GM18505 (cell line): Measurements from ENCODE around the gene NME9.
"Not testable (repeated sequence)": the region's sequence is repeated elsewhere in the genome, so short reads cannot be mapped to it uniquely, and the experiment has no call there.

Experiments used
- ATAC-seq: cut with Tn5 transposase; IDR thresholded peaks from one replicate; pipeline ENCODE4 v1.9.1; 2021; ENCODE audit not compliant: unreplicated experiment
- POLR2A ChIP-seq: IDR thresholded peaks from 4 replicates; pipeline ENCODE4 v1.6.1; 2011; ENCODE audit warnings: borderline replicate concordance; ENCODE audit not compliant: insufficient read depth, insufficient read length; ENCODE audit errors: extremely low read depth

NME9 gene, protein sequence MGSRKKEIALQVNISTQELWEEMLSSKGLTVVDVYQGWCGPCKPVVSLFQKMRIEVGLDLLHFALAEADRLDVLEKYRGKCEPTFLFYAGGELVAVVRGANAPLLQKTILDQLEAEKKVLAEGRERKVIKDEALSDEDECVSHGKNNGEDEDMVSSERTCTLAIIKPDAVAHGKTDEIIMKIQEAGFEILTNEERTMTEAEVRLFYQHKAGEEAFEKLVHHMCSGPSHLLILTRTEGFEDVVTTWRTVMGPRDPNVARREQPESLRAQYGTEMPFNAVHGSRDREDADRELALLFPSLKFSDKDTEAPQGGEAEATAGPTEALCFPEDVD

DNA sequence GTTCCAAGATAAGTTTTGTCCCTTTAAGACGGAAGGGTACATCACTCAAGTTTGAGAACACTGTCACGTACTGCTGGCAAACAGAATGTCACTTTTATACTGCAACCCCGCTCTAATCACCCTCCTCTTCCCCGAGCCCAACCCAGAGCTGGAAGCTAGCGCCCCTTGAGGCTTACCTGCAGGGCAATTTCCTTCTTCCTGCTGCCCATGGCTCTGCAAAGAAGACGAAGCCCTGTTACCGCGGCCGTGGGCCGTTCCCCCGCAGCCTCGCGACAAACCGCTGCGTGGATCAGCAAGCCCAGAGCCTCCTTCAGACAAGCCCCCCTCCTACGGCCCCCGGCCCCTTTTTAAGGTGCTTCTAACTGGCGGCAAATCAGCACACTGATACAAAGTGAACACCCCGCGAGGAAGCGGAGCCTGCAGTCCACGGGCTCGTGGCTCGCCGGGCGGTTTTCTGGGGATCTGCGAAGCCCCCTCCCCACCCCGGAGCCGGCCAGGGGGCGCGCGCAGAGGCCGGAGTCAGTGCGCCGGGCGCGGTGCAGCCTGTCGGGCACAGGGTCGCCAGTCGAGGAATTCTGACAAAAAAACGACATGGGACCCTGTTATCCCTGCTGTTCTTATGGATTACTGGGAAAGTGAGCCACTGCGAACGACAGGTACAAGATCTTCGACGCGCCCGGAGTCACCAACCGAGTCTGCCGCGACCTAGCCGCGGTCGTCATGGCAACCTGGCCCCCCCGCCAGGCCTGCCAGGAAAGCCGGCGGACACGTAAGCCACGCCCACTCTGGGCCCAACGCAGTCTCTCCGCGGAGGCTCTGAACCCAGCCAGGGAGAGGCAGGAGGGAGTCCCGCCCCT lies at the start of gene NME9:
NME9 (minus strand) TSS at position 725 of the 857 bp plus-strand sequence; CDS start at position 209, 516 bp downstream.
- peak; percentile 67 for ATAC-seq
- no peak for TF ChIP-seq POLR2A

DNA sequence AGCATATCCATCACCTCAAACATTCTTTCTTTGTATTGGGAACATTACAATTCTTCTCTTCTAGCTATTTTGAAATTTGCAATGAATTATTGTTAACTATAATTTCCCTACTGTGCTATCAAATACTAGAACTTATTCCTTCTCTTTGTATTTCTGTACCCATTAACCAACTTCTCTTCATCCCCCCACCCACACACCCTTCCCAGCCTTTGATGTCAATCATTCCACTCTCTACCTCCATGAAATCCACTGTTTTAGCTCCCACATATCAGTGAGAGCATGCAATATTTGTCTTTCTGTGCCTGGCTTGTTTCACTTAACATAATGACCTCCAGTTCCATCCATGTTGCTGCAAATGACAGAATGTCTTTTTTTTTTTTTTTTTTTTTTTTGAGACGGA lies 49.3 kb upstream of the NME9 start:
- no peak for ATAC-seq
- TF ChIP-seq POLR2A, result no peak

DNA sequence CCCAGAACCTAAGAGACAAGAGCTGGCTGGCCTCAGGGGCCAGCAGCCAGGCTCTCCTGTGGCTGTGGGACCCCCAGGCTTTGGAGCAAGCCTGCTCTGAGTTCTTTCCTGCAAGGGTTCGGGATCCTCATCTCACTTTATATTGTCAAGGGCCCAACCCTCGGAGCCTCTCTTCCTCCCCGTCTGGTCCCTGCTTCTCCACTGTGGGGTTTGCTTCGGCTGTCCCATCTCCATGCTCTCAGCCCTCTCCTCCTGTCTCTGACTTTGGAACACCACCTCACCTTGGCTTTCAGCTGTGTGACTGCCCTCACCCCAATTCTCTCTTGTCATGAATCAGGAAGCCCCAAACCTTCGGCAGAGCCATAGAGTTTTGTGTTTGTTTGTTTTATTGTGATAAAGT lies 48.7 kb upstream of the NME9 start:
- ATAC-seq, result no peak

DNA sequence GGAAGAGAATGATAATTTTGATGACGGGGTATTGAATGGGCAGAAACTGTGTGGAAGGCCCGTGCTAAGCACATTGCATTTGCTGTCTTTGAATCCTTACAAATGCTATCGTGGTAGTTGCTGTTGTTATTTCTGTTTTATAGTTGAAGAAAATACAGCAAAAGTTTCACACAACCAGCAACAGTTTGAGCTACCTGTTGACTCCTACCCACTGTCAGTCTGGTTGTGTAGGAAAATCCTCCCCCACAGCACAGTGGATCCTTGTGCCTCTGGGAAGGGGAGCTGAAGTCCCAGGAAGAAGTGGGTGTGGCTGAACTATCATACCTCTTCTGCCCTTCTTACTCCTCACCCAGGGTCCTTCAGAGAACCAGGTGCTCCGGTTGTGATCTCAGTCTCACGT lies 48.2 kb upstream of the NME9 start:
- no peak for TF ChIP-seq POLR2A
- no peak for ATAC-seq

More for the DNA sequence above, 48.7 kb upstream of the NME9 start:
- no peak for TF ChIP-seq POLR2A

DNA sequence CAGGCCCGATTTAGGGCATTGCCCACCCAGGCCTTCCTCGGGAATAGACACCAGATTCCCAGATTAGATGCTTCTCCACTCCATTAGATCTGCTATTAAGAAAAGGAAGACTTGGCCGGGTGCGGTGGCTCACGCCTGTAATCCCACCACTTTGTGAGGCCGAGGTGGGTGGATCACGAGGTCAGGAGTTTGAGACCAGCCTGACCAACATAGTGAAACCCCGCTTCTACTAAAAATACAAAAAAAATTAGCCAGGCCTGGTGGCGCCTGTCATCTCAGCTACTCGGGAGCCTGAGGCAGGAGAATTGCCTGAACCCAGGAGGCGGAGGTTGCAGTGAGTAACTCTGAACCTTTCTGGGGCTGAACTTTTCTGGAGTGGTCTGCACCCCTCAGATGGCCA lies 47.6 kb upstream of the NME9 start:
- ATAC-seq, result not testable (repeated sequence)

- ATAC-seq, result no peak
- no peak for TF ChIP-seq POLR2A
Measured at GRCh38 chr3:138376663-138377062, 47.0 kb upstream of the NME9 start.

GRCh38 chr3:138375447-138375846 lies 45.8 kb upstream of the NME9 start:
- no peak for TF ChIP-seq POLR2A
- no peak for ATAC-seq

DNA sequence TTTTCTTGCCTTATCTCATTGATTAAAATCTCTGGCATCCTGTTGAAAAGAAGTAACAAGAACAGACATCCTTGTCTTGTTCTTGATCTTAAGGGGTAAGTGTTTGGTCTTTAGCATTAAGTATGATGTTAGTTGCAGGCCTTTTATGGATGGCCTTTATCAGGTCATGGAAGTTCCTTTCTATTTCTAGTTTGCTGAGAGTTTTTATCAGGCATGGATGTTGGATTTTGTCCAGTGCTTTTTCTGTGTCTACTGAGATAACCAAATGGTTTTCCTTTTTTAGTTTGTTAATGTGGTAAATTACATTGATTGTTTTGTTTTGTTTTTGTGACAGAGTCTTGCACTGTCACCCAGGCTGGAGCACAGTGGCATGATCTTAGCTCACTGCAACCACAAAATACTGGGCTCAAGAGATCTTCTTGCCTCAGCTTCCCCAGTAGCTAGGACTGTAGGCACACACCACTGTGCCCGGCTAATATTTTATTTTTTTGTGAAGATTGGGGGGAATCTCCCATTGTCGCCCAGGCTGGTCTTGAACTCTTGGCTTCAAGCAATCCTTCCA lies 45.0 kb upstream of the NME9 start:
- ATAC-seq, result no peak
- TF ChIP-seq POLR2A, result no peak

- no peak for ATAC-seq
Measured at GRCh38 chr3:138373736-138374094, 44.1 kb upstream of the NME9 start.

DNA sequence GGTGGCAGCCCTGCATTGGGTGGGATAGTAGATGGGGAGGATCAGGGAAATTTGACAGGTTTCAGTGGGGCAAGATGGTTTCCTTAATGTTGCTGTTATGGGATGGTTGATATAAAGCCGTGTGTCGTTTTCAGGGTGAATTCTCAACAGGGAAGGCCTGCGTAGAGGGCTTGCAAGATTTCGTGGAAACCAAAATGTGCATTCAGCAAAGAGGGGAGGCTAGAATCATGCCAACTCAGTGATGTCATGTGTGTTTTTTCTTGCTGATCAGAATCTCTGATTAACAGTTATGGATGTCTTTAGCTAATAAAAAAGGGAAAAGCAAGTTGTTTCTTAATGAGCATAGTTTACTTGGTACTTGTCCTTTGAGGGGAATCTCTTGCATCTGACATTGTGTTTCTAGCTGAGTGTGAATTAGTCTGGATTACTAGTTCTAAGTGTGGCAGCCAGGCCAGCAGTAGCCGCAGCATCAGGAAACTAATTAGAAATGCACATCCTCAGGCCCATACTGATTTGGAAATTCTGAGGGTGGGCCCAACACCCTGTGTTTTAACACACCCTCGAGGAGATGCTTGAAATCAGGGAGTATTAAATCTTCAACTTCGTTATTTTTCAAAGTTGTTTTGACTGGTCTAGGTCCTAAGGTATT lies 43.6 kb upstream of the NME9 start:
- no peak for ATAC-seq
- TF ChIP-seq POLR2A, result no peak

More at GRCh38 chr3:138373736-138374094, 44.1 kb upstream of the NME9 start:
- TF ChIP-seq POLR2A, result no peak

DNA sequence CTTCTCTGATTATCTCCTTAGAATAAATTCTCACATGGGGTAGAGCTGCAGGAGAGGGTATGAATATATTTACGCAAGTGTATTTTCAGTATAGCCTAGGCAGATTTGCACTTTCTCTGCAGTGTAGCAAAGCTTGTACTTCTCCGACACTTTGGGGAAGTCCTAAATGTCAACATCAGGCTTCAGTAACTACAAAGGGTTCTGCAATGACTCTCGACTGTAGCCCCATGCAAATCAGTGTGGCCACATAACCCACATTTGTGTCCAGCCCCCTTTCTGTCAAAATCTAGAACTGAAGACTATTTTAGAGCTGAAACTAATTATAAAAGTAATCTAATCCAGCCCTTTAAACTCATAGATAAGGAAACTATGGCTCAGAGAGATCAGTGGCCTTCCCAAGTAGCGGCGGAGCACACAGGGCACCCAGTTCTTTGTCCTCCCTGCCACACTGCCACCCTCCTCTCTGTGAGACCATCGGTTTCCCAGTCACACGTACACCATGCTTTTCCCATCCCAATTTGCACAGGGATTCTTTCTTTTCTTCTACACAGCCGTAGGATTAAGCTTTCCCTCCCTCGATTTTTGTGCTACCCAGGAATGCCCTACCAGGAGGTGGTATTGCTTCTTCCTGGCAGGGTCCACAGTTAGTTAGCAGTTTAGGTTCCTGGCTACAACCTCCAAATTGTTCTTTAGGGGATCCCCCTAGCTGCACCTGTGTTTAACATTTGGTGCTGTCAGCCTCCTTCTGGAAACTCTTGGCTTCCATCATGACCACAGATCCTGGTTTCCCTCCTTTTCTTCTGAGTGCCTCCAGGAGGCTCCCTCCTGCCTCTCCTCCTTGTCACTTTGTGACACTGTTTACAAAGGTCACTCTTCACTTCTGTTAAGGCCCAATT lies 41.7 kb upstream of the NME9 start:
- TF ChIP-seq POLR2A, result no peak
- peak; percentile 99 for ATAC-seq

GRCh38 chr3:138370321-138370720 lies 40.7 kb upstream of the NME9 start:
- no peak for ATAC-seq
- TF ChIP-seq POLR2A, result no peak

DNA sequence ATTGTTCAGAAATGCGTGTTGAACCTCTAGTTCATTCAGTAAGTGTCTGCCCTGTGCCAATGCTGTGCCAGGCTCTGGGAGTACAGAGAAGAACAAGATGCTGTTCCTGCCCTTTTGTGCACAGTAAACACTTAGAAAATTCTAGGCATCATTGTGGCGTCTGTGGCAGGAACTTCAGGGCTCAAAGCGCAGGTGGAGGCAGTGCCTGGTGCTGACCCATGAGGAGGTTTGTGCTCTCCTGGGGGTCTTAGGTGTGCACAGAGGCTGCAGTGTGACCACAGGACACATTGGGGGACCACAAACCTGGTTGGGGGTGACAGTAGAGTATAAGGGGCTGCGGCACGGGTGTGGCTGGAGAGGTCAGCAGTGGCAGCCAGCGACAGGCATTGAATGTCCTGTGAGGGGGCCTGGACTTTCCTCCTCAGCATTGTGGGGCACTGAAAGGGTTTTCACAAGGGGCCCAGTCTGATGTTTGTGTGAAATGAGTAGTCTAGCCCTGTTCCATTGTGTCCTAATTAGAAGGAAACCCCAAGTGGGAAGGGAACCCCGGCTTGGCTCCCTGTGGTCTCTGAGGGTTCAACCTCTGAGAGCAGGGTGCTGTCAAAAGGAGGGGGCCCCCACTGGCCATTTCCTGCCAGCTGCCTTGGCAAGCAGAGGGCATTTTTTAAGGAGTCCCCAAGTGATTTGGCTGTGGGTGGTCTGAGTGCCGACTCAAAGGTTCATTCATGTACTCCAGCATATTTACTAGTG lies 39.7 kb upstream of the NME9 start:
- no peak for TF ChIP-seq POLR2A
- ATAC-seq, result no peak

GRCh38 chr3:138367911-138368310 lies 38.3 kb upstream of the NME9 start:
- ATAC-seq, result no peak
- TF ChIP-seq POLR2A, result no peak
